LNCaP clone FGC (cell line): ENCODE results near the gene DUS1L.
A peak's percentile ranks its signal among the peaks of the same experiment; 100 is the strongest.

ENCODE experiments used
- DNase-seq: peaks from one replicate; pipeline ENCODE4 v3.0.0-alpha.2; 2011; ENCODE audit warnings: low read depth
- H3K4me3 ChIP-seq: 2 replicates; pipeline ENCODE4 v1.5.1; 2011; ENCODE audit warnings: mild to moderate bottlenecking, low read depth, low read length, control low read depth
- TF ChIP-seq, protein P1 (sequence below): IDR thresholded peaks from 2 replicates; pipeline ENCODE4 v1.5.1; 2012; ENCODE audit warnings: mild to moderate bottlenecking; ENCODE audit not compliant: control insufficient read depth, insufficient read depth; ENCODE audit errors: extremely low read depth

The DUS1L gene

DNA sequence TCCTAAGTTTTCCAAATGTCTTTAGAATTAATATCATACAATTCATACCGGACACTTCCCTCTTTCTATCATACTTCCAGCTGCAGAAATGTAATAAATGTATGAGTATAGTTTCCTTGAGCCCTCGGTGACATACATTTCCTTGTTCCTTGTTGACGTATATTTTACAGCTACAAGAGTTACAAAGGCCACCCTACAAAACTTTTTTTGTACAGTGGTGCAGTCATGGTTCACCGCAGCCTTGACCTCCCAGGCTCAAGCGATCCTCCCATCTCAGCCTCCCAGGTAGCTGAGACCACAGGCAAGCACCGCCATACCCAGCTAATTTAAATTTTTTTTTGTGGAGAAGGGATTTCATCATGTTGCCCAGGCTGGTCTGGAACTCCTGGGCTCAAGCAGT is 7.2 kb upstream of the DUS1L start:
- TF ChIP-seq, protein P1, sequence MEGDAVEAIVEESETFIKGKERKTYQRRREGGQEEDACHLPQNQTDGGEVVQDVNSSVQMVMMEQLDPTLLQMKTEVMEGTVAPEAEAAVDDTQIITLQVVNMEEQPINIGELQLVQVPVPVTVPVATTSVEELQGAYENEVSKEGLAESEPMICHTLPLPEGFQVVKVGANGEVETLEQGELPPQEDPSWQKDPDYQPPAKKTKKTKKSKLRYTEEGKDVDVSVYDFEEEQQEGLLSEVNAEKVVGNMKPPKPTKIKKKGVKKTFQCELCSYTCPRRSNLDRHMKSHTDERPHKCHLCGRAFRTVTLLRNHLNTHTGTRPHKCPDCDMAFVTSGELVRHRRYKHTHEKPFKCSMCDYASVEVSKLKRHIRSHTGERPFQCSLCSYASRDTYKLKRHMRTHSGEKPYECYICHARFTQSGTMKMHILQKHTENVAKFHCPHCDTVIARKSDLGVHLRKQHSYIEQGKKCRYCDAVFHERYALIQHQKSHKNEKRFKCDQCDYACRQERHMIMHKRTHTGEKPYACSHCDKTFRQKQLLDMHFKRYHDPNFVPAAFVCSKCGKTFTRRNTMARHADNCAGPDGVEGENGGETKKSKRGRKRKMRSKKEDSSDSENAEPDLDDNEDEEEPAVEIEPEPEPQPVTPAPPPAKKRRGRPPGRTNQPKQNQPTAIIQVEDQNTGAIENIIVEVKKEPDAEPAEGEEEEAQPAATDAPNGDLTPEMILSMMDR = no peak
- H3K4me3 ChIP-seq = no peak overlapping the region
- no peak for DNase-seq

DNA sequence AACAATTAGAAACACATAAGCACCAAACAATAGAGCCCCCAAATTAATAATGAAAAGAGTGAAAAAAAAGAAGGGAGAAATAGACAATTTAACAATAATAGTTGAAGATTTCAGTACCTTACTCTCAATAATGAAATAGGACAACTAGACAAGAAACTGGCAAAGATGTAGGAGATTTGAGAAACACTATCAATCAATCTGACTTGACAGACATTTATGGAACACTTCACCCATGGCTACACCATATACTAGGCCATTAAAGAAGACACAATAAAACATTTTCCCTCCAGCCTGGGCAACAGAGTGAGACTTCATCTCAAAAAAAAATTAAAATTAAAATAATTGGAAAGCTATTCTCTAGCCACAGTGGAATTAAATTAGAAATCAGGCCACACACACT is 5.0 kb upstream of the DUS1L start:
- no peak overlapping the region for H3K4me3 ChIP-seq
- DNase-seq = no peak
- TF ChIP-seq, protein P1 = no peak

DNA sequence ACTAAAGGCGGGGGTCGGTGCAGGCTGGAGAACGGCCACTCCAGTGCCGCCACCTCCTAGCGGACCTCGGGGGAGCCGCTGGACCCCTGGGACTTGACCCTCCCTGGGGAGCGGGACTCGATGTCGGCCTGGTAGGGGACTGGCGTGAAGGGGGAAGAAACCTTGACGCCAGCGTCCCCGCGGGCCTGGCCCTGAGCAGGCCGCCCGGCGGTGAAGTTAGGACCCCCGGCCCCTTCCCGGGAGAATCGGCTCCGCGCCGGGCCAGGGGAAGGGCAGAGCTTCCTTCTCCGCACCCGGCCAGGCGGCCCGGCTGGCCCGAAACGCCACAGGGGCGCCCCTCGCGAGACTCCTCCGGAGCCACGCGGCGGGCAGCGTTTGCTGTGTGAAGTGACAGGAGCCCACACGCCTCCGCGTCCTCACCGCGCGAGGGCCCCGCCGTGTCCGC is 389 bp downstream of the DUS1L start:
- DNase-seq = no peak
- peak overlapping the region; percentile 74 for H3K4me3 ChIP-seq
- TF ChIP-seq, protein P1 = no peak

GRCh38 chr17:82064433-82065192 is 991 bp downstream of the DUS1L start:
- TF ChIP-seq, protein P1 = no peak
- H3K4me3 ChIP-seq = peak overlapping the region; percentile 74
- no peak for DNase-seq

DNA sequence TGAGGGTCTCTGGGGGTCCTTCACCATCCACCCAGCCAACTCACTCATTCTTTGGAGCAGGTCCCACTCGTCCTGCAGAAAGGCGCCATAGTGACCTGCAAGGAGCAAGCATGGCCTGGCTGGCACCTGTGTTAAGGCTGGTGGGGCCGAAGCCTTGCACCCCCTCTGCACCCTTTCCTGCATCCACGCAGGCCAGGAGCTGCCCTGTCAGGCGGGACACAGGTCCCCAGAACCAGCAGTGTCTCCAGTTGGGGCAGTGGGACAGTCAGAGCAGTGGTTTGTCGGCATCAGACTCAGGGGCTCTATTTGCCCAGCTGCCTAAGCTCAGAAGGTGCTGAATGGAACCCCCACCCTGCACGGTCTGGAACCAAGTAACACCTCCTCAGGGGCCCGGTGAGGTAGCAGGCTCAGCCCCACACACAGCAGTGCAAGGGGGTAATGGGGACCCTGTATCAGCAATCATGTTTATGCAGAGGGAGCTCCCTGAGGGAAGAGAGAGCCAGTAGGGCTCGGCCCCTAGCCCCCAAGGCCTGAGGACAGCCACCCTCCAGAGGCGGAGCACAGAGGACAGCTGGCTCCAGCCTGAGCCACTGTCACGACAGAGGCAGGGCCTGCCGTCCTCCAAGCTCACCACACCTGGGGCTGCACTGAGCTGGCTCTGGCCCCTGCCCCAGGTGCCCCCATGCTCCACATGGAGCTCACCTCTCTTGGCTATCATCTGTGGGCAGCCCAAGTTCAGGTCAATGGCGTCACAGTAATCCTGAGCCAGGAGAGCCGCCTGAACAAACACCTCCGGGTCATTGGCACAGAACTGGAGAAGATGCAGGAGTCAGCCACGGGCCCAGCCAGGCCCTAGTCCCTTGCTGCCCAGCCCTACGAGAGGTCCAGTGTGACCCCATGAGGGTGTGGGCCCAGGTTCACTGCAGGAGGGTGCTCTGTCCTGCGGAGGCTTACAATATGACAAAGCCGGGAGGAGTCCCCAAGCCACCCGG is 1.9 kb downstream of the DUS1L start:
- H3K4me3 ChIP-seq = peak overlapping the region; percentile 74
- TF ChIP-seq, protein P1 = no peak
- DNase-seq = peak; percentile 34

GRCh38 chr17:82062984-82063368 is 2.6 kb downstream of the DUS1L start:
- TF ChIP-seq, protein P1 = no peak
- H3K4me3 ChIP-seq = no peak overlapping the region
- no peak for DNase-seq
